ENCODE results near the gene DNAAF2.

DNA sequence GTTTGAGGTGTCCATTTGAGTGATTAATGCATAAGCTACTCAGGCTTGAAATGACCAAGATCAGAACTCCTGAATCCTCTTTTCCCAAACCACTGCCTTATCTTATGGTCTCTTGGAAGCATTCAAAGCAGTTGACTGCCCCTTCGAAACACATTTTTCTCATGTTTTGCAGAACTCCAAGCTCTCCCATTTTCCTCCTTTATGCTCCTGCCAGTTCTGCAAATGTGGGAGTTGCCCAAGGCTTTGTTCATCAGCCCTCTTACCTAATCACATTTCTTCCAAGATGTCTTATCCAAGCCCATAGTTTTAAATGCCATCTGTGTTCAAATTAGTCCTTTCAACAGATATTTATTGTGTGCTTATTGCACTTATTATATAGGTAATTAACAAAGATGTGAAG, 1.8 kb upstream of the DNAAF2 start:
- TF ChIP-seq POLR2A (IDR thresholded peaks at IDR 0.05; ENCODE audit: low read length) (no peak), GATA1 (IDR thresholded peaks at IDR 0.05; ENCODE audit: low read depth, low read length) (no peak)
